HG03045 (cell line): ENCODE measurements around the gene SND1.
A peak's percentile ranks its signal among the peaks of the same experiment; 100 is the strongest.

Source experiments
- ATAC-seq: cut with Tn5 transposase; IDR thresholded peaks from one replicate; pipeline ENCODE4 v1.9.1; 2021; ENCODE audit warnings: mild to moderate bottlenecking, moderate library complexity; ENCODE audit not compliant: unreplicated experiment

SND1 gene

GRCh38 chr7:128122576-128123290, 470.7 kb downstream of the SND1 start:
- ATAC-seq = no peak

GRCh38 chr7:128123291-128124037, 471.5 kb downstream of the SND1 start:
- ATAC-seq = no peak

- ATAC-seq = no peak
Observed at GRCh38 chr7:128124786-128125185, 472.8 kb downstream of the SND1 start.

GRCh38 chr7:128125816-128126215, 473.8 kb downstream of the SND1 start:
- ATAC-seq = no peak

- ATAC-seq = no peak
Observed at GRCh38 chr7:128128401-128128800, 476.4 kb downstream of the SND1 start.

GRCh38 chr7:128129224-128129864, 477.4 kb downstream of the SND1 start:
- ATAC-seq = no peak

GRCh38 chr7:128131115-128131514, 479.1 kb downstream of the SND1 start:
- no peak for ATAC-seq

- ATAC-seq = no peak
Observed at GRCh38 chr7:128131731-128132130, 479.7 kb downstream of the SND1 start.

- ATAC-seq = no peak
Observed at GRCh38 chr7:128132426-128133069, 480.6 kb downstream of the SND1 start.

- no peak for ATAC-seq
Observed at GRCh38 chr7:128135159-128135514, 483.1 kb downstream of the SND1 start.

GRCh38 chr7:128135515-128136214, 483.7 kb downstream of the SND1 start:
- ATAC-seq = peak; percentile 91

GRCh38 chr7:128136215-128136597, 484.2 kb downstream of the SND1 start:
- ATAC-seq = no peak

GRCh38 chr7:128137181-128137580, 485.2 kb downstream of the SND1 start:
- ATAC-seq = no peak

- ATAC-seq = no peak
Observed at GRCh38 chr7:128139406-128139805, 487.4 kb downstream of the SND1 start.

- no peak for ATAC-seq
Observed at GRCh38 chr7:128141683-128142195, 489.7 kb downstream of the SND1 start.
